SU-DHL-6 (cell line): ENCODE data around the gene CCND1.

Experiments used
- H2AFZ ChIP-seq: fragments of 200-600 bp; sonication (generic); 2 replicates; pipeline ENCODE4 v1.6.1; 2014; ENCODE audit warnings: low read depth, mild to moderate bottlenecking, moderate library complexity, mixed read lengths, antibody characterized with exemption, low read length; ENCODE audit not compliant: severe bottlenecking
- H3F3A ChIP-seq: fragments of 200-600 bp; shearing (Covaris generic); 2 replicates; pipeline ENCODE4 v1.6.0; 2016; ENCODE audit warnings: antibody characterized with exemption, mild to moderate bottlenecking; ENCODE audit not compliant: insufficient read depth
- H3K27ac ChIP-seq: fragments of 200-600 bp; sonication (generic); 2 replicates; pipeline ENCODE4 v1.5.1; 2016; ENCODE audit warnings: low read depth, mild to moderate bottlenecking, low read length, moderate library complexity, mixed read lengths
- H3K27me3 ChIP-seq: fragments of 200-600 bp; sonication (generic), shearing (Covaris generic); 2 replicates; pipeline ENCODE4 v1.6.0; 2014; ENCODE audit warnings: mild to moderate bottlenecking, low read length
- H3K36me3 ChIP-seq: fragments of 200-600 bp; sonication (generic); 2 replicates; pipeline ENCODE4 v1.6.1; 2014; ENCODE audit warnings: mild to moderate bottlenecking, low read length, mixed read lengths
- H3K4me2 ChIP-seq: fragments of 300-600, 200-600 bp; shearing (Covaris generic), sonication (generic); 2 replicates; pipeline ENCODE4 v1.6.0; 2014; ENCODE audit warnings: low read length, low read depth, mild to moderate bottlenecking; ENCODE audit not compliant: poor library complexity, severe bottlenecking
- H3K4me3 ChIP-seq: fragments of 200-600 bp; sonication (generic); 2 replicates; pipeline ENCODE4 v1.5.1; 2014; ENCODE audit warnings: antibody characterized with exemption, low read length, mild to moderate bottlenecking, mixed read lengths; ENCODE audit not compliant: insufficient read depth, poor library complexity, severe bottlenecking
- H3K79me2 ChIP-seq: fragments of 200-600 bp; sonication (generic); 2 replicates; pipeline ENCODE4 v1.6.1; 2014; ENCODE audit warnings: mild to moderate bottlenecking, low read length, moderate library complexity; ENCODE audit not compliant: insufficient read depth
- H3K9ac ChIP-seq: fragments of 200-600 bp; sonication (generic); 2 replicates; pipeline ENCODE4 v1.7.0; 2014; ENCODE audit warnings: mild to moderate bottlenecking, low read length
- H3K9me2 ChIP-seq: fragments of 200-600 bp; sonication (generic); replicated peaks from 2 replicates; pipeline ENCODE4 v1.6.1; 2014; ENCODE audit warnings: low read length; ENCODE audit not compliant: insufficient read depth
- H3K9me3 ChIP-seq: fragments of 200-600 bp; sonication (generic); 2 replicates; pipeline ENCODE4 v1.6.1; 2014; ENCODE audit warnings: low read length, mixed read lengths; ENCODE audit not compliant: insufficient read depth
- H4K20me1 ChIP-seq: fragments of 200-600 bp; sonication (generic); 2 replicates; pipeline ENCODE4 v1.6.1; 2014; ENCODE audit warnings: low read depth, mild to moderate bottlenecking, antibody characterized with exemption, low read length, moderate library complexity, mixed read lengths
- EZH2phosphoT487 ChIP-seq: fragments of 200-600 bp; sonication (generic), shearing (Covaris generic); conservative IDR thresholded peaks from 2 replicates; pipeline ENCODE4 v1.6.1; 2018; ENCODE audit warnings: mild to moderate bottlenecking, antibody characterized with exemption, low read length, moderate library complexity, mixed read lengths
- TF ChIP-seq, protein P1 (sequence below): fragments of 200-600 bp; sonication (generic); IDR thresholded peaks from one replicate; pipeline ENCODE4 v1.5.1; 2017; ENCODE audit warnings: antibody characterized with exemption, mild to moderate bottlenecking, low read length, moderate library complexity; ENCODE audit not compliant: insufficient read depth, poor library complexity, severe bottlenecking

The CCND1 gene

DNA sequence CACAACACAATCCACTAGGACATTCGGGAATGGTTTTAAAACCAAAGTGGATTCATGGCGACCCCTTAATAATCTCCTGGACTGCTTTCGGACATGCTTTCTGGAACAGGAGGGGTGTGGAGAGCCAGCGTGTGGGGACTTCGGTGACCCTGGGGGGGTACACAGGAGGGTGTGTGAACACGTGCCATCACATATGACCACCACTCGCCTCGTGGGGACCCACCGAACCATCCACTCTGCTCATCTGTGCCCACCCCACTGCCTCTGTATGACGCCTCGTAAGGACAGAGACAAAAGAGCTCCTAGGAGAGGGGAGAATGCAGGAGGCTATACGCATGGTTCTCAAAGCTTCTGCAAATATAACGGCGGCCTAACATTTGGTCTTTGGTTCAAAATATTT is 25.3 kb downstream of the CCND1 start:
- H3K27me3 ChIP-seq = no peaks in the 10 kb centered on the region
- no peak for TF ChIP-seq EZH2phosphoT487
- H3K9me3 ChIP-seq = no peaks in the 10 kb centered on the region
- no peaks in the 10 kb centered on the region for H3K9me2 ChIP-seq
- no peaks in the 10 kb centered on the region for H3K36me3 ChIP-seq
- H3F3A ChIP-seq = no peaks in the 10 kb centered on the region
- H3K79me2 ChIP-seq = no peaks in the 10 kb centered on the region
- H3K4me2 ChIP-seq = no peak overlapping the region
- no peaks in the 10 kb centered on the region for H4K20me1 ChIP-seq
- H2AFZ ChIP-seq = no peak overlapping the region
- no peak overlapping the region for H3K9ac ChIP-seq
- H3K27ac ChIP-seq = no peak overlapping the region
- no peak overlapping the region for H3K4me3 ChIP-seq

DNA sequence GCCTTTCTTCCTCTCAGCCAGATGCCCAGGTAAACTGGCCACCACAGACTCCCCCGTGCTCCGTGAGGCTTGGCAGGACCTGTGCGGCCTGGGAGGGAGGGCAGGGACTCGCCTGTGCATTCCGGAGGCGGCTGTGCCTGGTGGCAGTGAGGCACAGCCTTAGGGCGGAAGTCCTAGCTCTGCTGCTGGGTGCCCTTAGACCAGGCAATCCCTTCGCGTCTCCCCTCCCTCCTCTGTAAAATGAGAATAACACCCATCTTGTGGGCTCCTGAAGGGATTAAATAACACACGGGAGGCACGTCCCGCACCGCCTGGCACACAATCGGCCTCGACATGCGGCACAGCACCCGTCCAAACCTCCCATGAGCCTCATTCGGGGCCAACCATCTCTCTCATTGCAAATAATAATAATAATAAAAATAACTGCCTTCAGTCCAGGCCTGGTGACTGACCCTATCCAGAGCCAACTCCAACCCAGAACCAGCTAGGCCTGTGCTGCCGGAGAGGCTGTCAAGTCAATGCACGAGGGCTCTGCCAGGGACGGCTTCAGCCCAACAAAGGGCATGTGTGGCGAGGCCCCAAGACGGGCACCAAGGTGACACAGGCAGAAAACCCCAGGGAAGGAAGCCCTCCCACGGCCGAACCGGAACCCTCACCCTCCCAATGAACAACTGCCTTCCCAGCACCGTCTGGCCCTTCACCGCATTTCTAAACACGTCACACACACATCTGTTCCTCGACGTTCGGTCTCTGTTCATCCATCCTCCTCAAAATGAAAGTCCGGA is 26.0 kb downstream of the CCND1 start:
- Histone ChIP-seq H3K27me3 (no peaks in the 10 kb centered on the region), H3K9me2 (no peaks in the 10 kb centered on the region), H3K79me2 (no peaks in the 10 kb centered on the region), H3K27ac (no peak overlapping the region), H3F3A (no peaks in the 10 kb centered on the region), H3K36me3 (no peaks in the 10 kb centered on the region), H3K4me2 (no peak overlapping the region), H3K4me3 (no peak overlapping the region), H3K9me3 (no peaks in the 10 kb centered on the region), H3K9ac (no peak overlapping the region), H4K20me1 (no peaks in the 10 kb centered on the region), H2AFZ (no peak overlapping the region)
- no peak for TF ChIP-seq EZH2phosphoT487
- TF ChIP-seq, protein P1, sequence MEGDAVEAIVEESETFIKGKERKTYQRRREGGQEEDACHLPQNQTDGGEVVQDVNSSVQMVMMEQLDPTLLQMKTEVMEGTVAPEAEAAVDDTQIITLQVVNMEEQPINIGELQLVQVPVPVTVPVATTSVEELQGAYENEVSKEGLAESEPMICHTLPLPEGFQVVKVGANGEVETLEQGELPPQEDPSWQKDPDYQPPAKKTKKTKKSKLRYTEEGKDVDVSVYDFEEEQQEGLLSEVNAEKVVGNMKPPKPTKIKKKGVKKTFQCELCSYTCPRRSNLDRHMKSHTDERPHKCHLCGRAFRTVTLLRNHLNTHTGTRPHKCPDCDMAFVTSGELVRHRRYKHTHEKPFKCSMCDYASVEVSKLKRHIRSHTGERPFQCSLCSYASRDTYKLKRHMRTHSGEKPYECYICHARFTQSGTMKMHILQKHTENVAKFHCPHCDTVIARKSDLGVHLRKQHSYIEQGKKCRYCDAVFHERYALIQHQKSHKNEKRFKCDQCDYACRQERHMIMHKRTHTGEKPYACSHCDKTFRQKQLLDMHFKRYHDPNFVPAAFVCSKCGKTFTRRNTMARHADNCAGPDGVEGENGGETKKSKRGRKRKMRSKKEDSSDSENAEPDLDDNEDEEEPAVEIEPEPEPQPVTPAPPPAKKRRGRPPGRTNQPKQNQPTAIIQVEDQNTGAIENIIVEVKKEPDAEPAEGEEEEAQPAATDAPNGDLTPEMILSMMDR = no peak

DNA sequence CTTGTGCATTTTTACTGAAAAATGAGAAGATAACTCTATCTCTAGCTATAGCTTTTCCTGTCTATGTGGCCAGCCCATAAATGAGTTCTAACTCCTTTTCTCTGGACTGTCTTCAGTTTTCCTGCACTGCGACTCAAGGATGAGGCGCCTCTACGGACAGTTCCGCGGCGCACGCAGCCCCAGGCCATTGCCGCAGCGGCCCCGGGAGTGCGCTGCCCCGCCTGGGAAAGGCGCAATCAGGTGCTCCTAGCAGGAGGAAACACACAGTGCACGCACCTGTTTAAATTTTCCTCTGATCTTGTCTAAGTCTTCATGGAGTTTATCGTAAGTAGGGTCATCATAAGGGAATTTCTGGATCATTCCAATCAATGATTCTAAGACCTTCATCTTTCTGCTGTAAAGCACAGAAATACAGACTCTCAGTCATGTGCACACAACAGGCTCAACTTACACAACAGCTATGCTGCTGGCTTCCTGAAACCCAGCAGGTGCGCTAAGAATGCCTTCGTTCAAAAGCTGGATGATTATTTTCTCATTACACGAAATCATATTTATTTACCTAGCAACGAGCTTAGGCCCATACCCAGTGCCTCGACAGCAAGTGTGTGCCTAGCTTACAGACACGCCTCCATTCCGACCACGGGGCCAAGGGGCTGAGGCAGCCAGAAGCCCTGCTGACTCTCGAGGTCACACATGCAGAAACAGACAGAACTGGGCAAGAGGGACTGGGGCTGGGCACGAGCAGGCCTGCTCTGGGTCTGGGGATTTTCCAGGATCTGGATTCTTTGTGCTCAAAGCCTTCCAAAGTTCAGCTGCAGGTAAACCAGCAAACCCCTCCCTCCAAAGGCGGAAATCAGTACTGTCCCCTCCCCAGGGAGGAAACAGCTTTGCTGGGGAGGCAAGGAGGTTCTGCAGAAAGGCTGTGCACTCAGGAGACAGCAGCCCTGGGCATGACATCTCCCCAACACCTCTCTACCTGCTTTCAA is 27.0 kb downstream of the CCND1 start:
- Histone ChIP-seq H3K4me3 (no peak overlapping the region), H4K20me1 (no peaks in the 10 kb centered on the region), H3K79me2 (peaks cover 2% of the 10 kb centered on the region; the same call in 1 of the 2 replicates), H3K9me3 (no peaks in the 10 kb centered on the region), H3K9me2 (no peaks in the 10 kb centered on the region), H3K36me3 (no peaks in the 10 kb centered on the region), H2AFZ (no peak overlapping the region), H3K27ac (no peak overlapping the region), H3F3A (no peaks in the 10 kb centered on the region), H3K4me2 (no peak overlapping the region), H3K27me3 (no peaks in the 10 kb centered on the region), H3K9ac (no peak overlapping the region)
- no peak for TF ChIP-seq EZH2phosphoT487
- TF ChIP-seq, protein P1 = no peak

DNA sequence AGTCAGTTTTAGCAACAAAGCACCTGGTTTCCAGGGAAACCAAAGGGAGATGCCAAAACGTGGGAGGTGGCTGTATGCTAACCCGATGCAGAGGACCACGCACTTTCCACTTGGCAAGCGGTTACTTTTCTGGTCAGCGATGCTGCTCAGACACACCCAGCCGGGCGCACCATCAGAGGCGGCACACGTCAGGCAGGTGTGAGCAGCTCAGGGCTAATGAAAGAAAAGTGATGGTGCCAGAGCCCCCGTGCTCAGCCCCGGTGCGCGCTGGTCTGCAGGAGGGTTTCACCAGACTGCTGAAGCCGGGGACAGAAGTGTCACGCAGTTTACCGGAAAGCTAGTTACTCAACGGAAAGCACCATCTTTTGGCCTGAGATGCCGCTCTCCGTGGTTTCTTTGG is 28.5 kb downstream of the CCND1 start:
- H3K27ac ChIP-seq = no peak overlapping the region
- no peak overlapping the region for H2AFZ ChIP-seq
- no peaks in the 10 kb centered on the region for H3K36me3 ChIP-seq
- TF ChIP-seq EZH2phosphoT487 = no peak
- TF ChIP-seq, protein P1 = no peak
- no peak overlapping the region for H3K4me2 ChIP-seq
- H3K79me2 ChIP-seq = peaks cover 17% of the 10 kb centered on the region
- H3K9ac ChIP-seq = no peak overlapping the region
- no peaks in the 10 kb centered on the region for H3F3A ChIP-seq
- no peaks in the 10 kb centered on the region; the same call in 1 of the 2 replicates for H4K20me1 ChIP-seq
- no peak overlapping the region for H3K4me3 ChIP-seq
- H3K27me3 ChIP-seq = no peaks in the 10 kb centered on the region
- H3K9me2 ChIP-seq = no peaks in the 10 kb centered on the region
- H3K9me3 ChIP-seq = no peaks in the 10 kb centered on the region
